Muscle layer of colon (tissue), 2 donors: ENCODE data around the gene PLEKHH1.
"Not testable (repeated sequence)": the region's sequence is repeated elsewhere in the genome, so short reads cannot be mapped to it uniquely, and the experiment has no call there.

Experiments
- H3K27ac ChIP-seq: one replicate; pipeline ENCODE4 v1.7.0; 2013; ENCODE audit warnings: low read depth, mild to moderate bottlenecking, low read length, moderate library complexity
- H3K27me3 ChIP-seq, 2 donors: one replicate each; pipeline ENCODE4 v1.7.0; 2013; ENCODE audit warnings: low read length in 2 of 2, mild to moderate bottlenecking in 2 of 2; ENCODE audit not compliant: insufficient read depth in 2 of 2, control insufficient read depth in 1 of 2
- H3K36me3 ChIP-seq: one replicate; pipeline ENCODE4 v1.7.0; 2013; ENCODE audit warnings: mild to moderate bottlenecking, low read length; ENCODE audit not compliant: insufficient read depth
- H3K4me1 ChIP-seq: one replicate; pipeline ENCODE4 v1.7.0; 2013; ENCODE audit warnings: mild to moderate bottlenecking, low read length; ENCODE audit not compliant: insufficient read depth
- H3K4me3 ChIP-seq, 2 donors: one replicate each; pipeline ENCODE4 v1.7.0; 2013; ENCODE audit warnings: low read length in 2 of 2, low read depth in 1 of 2, mild to moderate bottlenecking in 1 of 2, moderate library complexity in 1 of 2
- H3K9ac ChIP-seq: one replicate; pipeline ENCODE4 v1.7.0; 2013; ENCODE audit warnings: low read length
- H3K9me3 ChIP-seq: one replicate; pipeline ENCODE4 v1.7.0; 2013; ENCODE audit warnings: mild to moderate bottlenecking, low read length
- donor health status: abdominal sarcoma.
- donor health status: Adenocarcinoma of cecum.

Gene PLEKHH1

GRCh38 chr14:67620217-67620785 is 87.2 kb downstream of the PLEKHH1 start:
- H3K36me3 ChIP-seq: no peaks in the 10 kb centered on the region
- H3K27ac ChIP-seq: no peak overlapping the region
- H3K4me3 ChIP-seq: peak overlapping the region; percentile 71 to 77
- H3K4me1 ChIP-seq: peaks cover 23% of the 10 kb centered on the region
- no peaks in the 10 kb centered on the region for H3K27me3 ChIP-seq
- no peak overlapping the region for H3K9ac ChIP-seq
- H3K9me3 ChIP-seq: no peaks in the 10 kb centered on the region

- Histone ChIP-seq H3K36me3 (no peaks in the 10 kb centered on the region), H3K9me3 (no peaks in the 10 kb centered on the region), H3K27ac (no peak overlapping the region), H3K27me3 (no peaks in the 10 kb centered on the region), H3K4me3 (no peak overlapping the region), H3K4me1 (peaks cover 23% of the 10 kb centered on the region), H3K9ac (no peak overlapping the region)
These were observed 89.6 kb downstream of the PLEKHH1 start for GRCh38 chr14:67622675-67623074.

GRCh38 chr14:67623114-67623513 is 90.0 kb downstream of the PLEKHH1 start:
- Histone ChIP-seq H3K4me3 (no peak overlapping the region), H3K27me3 (no peaks in the 10 kb centered on the region), H3K27ac (no peak overlapping the region), H3K9ac (no peak overlapping the region), H3K4me1 (peaks cover 23% of the 10 kb centered on the region), H3K9me3 (no peaks in the 10 kb centered on the region), H3K36me3 (no peaks in the 10 kb centered on the region)

- not testable (repeated sequence) for H3K4me3 ChIP-seq, H3K9ac ChIP-seq, H3K9me3 ChIP-seq, H3K27me3 ChIP-seq, H3K27ac ChIP-seq, H3K36me3 ChIP-seq
- peaks cover 14% of the 10 kb centered on the region for H3K4me1 ChIP-seq
These were observed 93.0 kb downstream of the PLEKHH1 start for GRCh38 chr14:67626131-67626530.

GRCh38 chr14:67627519-67627918 is 94.4 kb downstream of the PLEKHH1 start:
- Histone ChIP-seq H3K9me3 (no peaks in the 10 kb centered on the region), H3K9ac (no peak overlapping the region), H3K4me1 (peaks cover 9% of the 10 kb centered on the region), H3K27ac (no peak overlapping the region), H3K27me3 (no peaks in the 10 kb centered on the region), H3K36me3 (no peaks in the 10 kb centered on the region), H3K4me3 (no peak overlapping the region)

GRCh38 chr14:67630186-67630585 is 97.1 kb downstream of the PLEKHH1 start:
- H3K36me3 ChIP-seq: no peaks in the 10 kb centered on the region
- no peak overlapping the region for H3K9ac ChIP-seq
- no peak overlapping the region for H3K27ac ChIP-seq
- H3K9me3 ChIP-seq: no peaks in the 10 kb centered on the region
- H3K27me3 ChIP-seq: no peaks in the 10 kb centered on the region
- no peaks in the 10 kb centered on the region for H3K4me1 ChIP-seq
- H3K4me3 ChIP-seq: no peak overlapping the region

GRCh38 chr14:67630938-67631337 is 97.8 kb downstream of the PLEKHH1 start:
- Histone ChIP-seq H3K9me3 (no peaks in the 10 kb centered on the region), H3K4me1 (no peaks in the 10 kb centered on the region), H3K36me3 (no peaks in the 10 kb centered on the region), H3K9ac (no peak overlapping the region), H3K27me3 (no peaks in the 10 kb centered on the region), H3K4me3 (no peak overlapping the region), H3K27ac (no peak overlapping the region)

GRCh38 chr14:67633451-67634147 is 100.5 kb downstream of the PLEKHH1 start:
- Histone ChIP-seq H3K4me1 (no peaks in the 10 kb centered on the region), H3K27ac (no peak overlapping the region), H3K4me3 (no peak overlapping the region)

GRCh38 chr14:67636361-67636919 is 103.3 kb downstream of the PLEKHH1 start:
- Histone ChIP-seq H3K27ac (no peak overlapping the region), H3K4me1 (no peaks in the 10 kb centered on the region), H3K4me3 (no peak overlapping the region), H3K9me3 (no peaks in the 10 kb centered on the region), H3K9ac (no peak overlapping the region), H3K27me3 (no peaks in the 10 kb centered on the region), H3K36me3 (no peaks in the 10 kb centered on the region)

More at GRCh38 chr14:67633451-67634147, 100.5 kb downstream of the PLEKHH1 start:
- Histone ChIP-seq H3K9me3 (no peaks in the 10 kb centered on the region), H3K27me3 (no peaks in the 10 kb centered on the region), H3K9ac (no peak overlapping the region), H3K36me3 (no peaks in the 10 kb centered on the region)

GRCh38 chr14:67638642-67639041 is 105.6 kb downstream of the PLEKHH1 start:
- Histone ChIP-seq H3K9me3 (no peaks in the 10 kb centered on the region), H3K4me3 (no peak overlapping the region), H3K4me1 (no peaks in the 10 kb centered on the region), H3K27ac (no peak overlapping the region), H3K36me3 (no peaks in the 10 kb centered on the region), H3K27me3 (no peaks in the 10 kb centered on the region), H3K9ac (no peak overlapping the region)
